NT2/D1 (cell line): ENCODE data around the gene PRG2.

Source experiments
- SUZ12 ChIP-seq: IDR thresholded peaks from 2 replicates; pipeline ENCODE4 v1.6.1; 2011; ENCODE audit not compliant: insufficient read length, insufficient read depth; ENCODE audit errors: extremely low read depth
- YY1 ChIP-seq: IDR thresholded peaks from 2 replicates; pipeline ENCODE4 v1.6.1; 2011; ENCODE audit not compliant: insufficient read length, insufficient read depth
- ZNF274 ChIP-seq: IDR thresholded peaks from 2 replicates; pipeline ENCODE4 v1.6.1; 2011; ENCODE audit warnings: mild to moderate bottlenecking, low read depth, low read length

DNA sequence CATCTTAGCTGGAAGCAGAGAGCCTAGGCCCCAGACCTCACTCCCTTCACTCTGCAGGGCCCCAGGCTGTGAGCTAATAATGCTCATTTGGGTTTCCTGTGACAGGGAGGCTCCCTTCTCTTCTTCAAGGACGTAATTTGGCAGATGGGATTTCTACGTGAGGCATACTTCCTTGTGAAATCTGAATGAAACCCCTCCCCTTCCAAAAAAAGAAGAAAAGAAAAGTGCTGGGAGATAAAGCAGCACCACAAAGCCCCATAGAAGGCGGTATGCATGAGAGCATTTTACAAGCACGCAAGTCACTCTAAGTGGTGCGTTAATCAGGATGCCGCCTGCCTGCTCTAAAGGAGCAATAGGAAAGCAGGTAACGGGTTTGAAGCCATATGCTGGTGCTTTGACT lies 46.6 kb downstream of the PRG2 start:
- no peak for TF ChIP-seq YY1
- TF ChIP-seq ZNF274 = no peak
- TF ChIP-seq SUZ12 = no peak
